NCI-H2171 treated with DMSO at 0.1 percent for 48 hours (cell line): Measurements from ENCODE around the gene TSPAN32.

Experiments used
- DNase-seq: peaks from one replicate; lab custom pipeline; 2025; lab: John Stamatoyannopoulos, UW

TSPAN32 gene

GRCh38 chr11:2289350-2289749 lies 12.5 kb upstream of the TSPAN32 start:
- DNase-seq, result no peak

DNA sequence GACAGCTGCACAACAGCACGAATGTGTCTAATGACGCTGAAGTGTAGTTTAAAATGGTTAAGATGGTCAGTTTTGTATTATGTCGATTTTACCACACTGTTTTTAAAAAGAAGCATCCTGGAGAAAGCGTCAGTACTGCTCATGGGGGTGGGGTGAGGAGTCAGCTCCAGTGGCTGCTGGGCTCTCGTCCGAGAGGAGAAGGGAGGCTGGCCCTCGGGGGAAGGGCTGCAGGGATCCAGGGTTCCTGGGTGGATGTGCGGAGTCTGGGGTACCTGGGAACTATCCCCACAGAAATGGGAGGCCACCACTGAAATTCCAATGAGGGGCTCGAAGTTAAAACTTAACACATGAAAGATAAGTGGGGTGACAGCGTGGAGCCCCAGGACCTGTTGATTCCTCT lies 12.0 kb upstream of the TSPAN32 start:
- no peak for DNase-seq

DNA sequence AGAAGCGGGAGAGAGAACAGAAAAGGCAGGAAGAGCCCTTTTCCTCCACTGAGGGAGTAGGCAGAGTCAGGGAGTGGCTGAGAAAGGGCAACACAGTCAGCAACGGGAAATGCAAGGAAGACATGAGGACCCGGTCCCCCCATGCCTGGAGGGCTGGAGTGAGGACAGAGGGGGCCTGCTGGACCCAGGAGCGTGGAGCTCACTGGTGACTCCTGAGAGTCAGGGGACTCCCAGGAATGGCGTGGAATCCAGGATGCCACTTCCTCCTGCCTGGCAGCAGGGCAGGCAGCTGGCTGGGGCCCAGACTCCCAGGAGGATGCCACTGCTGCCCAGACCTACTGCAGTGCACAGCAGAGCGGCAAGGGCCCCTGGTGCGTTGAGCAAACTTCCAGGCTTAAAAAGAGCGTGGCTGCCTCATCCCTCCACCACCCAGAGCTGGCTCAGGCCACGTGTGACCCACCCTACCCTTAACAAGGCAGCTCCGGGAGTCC lies 11.4 kb upstream of the TSPAN32 start:
- DNase-seq, result no peak

GRCh38 chr11:2293531-2293971 lies 8.3 kb upstream of the TSPAN32 start:
- DNase-seq, result no peak

- no peak for DNase-seq
These were observed 7.6 kb upstream of the TSPAN32 start for GRCh38 chr11:2293984-2294925.

GRCh38 chr11:2294926-2295290 lies 6.9 kb upstream of the TSPAN32 start:
- no peak for DNase-seq

GRCh38 chr11:2295971-2296912 lies 5.6 kb upstream of the TSPAN32 start:
- no peak for DNase-seq

DNA sequence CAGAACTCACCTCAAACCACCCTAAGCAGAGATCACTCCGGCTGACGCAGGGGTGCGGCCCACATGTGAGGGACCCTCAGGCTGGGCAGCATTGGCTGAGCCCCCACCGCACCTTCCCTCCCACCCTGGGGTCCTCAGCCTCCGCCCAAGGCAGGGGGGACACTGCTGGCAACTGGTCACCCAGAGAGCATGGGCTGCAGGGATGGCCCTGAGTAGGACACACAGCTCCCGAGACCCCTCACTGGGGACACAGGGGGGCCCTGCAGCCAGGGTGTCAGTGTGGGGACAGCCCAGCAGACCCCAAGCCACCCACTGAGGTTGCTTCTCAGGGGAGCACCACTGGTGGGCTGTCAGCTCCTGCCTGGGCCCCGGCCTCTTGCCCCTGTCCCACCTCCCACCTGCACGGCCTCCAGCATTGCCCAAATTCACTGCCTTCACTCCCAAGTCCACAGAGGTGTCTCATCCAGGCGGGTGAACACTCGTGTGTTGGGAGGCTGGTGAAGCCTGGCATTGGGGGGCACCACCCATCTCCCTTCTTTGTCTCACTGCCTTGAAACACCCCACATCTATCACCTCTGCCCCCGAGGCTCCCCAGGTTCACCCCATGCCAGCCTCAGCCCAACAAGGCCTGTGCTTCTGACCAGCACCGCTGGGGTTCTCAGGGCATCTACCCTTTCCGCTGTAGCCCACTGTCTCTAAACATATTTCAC lies 4.7 kb upstream of the TSPAN32 start:
- DNase-seq, result no peak

- DNase-seq, result no peak
These were observed 4.2 kb upstream of the TSPAN32 start for GRCh38 chr11:2297623-2298030.

DNA sequence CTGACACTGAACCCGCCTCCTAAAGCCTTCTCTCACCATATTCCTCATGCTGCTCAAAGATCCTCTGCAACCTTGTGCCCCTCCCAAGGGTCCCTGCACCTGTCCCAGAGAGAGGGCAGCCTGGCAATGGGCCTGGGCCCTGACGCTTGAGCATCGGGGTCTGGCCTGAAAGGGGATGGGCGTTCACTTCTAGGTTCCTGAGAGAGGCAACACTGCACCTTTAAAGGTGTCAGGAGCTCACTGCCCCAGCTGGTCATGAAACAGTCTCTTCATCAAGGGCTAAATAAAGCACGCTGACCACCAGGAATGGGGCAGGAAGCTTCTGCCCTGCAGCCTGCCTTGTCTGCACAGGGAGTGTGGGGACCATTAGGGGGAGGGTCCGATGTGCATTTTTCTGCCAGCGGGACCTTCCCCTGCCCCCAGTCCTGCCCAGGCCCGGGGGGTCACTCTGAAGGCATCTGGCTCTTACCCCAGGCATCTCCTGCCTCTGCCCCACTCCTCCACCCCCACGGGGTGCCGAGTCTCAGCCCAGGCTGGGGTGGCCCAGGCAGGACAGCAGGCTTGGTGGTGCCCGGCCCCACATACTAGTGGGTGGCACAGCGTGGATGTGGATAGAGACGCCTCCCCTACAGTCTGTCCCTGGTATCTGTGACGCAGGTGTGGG lies 3.5 kb upstream of the TSPAN32 start:
- no peak for DNase-seq

DNA sequence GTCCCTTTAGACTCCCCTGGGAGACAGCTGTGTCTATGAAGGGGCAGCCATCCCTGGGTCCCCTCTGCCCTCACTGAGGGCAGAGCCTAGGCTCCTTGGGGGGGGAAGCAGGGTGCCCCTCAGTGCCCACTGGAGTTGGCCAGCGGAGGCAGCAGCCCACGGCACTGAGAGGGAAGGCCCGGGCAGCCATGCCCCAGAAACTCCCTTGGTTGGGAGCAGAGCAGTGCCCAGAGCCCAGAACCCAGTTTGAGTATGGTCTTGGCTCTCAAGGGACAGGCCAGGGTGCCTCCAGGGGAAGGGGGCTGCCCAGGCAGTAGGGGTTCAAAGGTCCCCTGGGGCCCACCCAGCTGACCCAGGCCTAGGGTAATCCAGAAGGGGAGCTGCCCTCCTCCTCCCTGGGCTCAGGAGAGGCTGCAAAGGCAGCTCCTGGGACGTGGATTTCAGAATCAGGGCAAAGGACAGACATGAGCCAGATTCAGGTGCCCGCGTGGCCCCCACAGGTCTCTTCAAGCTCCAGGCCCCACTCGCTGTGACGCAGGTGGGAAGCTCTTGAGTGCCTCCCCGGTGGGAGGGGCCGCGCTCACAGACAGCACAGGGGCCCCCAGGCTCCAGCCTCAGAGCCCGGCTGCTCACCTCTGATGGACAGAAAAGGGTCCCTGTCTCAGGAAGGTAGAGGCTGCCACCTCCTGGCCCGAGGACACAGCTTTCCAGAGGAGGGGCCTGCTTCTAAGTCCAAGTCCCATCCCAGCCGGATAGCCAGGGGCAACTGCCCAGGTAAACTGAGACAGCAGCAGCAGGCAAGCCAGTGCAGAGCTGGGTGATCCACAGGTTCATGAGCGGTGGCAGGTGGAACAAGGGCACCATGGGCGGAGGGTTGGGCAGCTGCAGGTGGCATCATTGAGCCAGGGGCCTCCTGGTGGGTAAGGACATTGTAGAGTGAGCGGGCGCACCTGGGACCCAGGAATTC lies 2.7 kb upstream of the TSPAN32 start:
- DNase-seq, result no peak

DNA sequence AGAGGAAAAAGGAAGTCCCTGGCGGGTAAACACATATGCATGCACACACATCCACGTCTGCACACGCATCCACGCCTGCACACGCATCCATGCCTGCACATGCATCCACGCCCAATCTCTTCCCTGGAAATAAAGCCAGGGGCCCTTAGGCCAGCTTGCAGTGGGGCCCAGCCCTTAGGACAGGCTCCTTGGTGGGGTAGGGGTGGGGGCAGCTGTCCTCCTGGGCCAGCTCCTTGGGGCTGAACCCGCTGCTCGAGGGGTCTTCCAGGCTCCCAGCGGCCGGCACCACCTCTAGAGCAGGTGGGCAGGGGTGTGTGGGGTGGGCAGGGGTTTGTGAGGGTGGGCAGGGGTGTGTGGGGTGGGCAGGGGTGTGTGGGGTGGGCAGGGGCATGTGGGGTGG lies 2.0 kb upstream of the TSPAN32 start:
- DNase-seq, result no peak

DNA sequence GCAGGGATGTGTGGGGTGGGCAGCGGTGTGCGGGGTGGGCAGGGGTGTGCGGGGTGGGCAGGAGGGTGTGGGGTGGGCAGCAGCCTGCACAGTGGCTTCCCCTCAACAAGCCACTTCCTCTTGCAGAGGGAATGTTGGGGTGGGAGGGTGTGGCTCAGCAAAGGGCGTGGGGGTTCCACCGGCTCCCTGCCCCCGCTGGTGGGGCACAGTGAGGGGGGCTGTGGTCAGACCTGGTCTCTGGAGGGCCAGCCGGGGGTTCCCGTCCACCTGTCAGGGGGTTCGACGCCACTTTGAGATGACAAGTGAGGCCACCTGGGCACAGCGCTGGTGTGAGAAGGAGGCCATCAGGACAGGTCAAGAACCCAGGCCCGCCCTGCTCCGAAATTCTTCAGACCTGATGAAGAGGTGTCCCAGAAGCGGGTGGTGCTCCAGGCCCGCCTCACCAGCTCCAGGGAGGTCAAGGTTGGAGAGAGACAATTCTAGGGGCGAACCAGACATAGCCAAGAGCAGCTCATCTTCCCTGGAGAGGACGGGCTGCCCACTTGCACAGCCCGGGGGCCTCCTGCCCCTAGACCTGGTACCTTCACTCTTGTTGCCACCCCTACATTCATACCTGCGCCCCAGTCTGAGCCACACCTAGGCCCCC lies 1.4 kb upstream of the TSPAN32 start:
- DNase-seq, result no peak

GRCh38 chr11:2300936-2301630 lies 730 bp upstream of the TSPAN32 start:
- no peak for DNase-seq

DNA sequence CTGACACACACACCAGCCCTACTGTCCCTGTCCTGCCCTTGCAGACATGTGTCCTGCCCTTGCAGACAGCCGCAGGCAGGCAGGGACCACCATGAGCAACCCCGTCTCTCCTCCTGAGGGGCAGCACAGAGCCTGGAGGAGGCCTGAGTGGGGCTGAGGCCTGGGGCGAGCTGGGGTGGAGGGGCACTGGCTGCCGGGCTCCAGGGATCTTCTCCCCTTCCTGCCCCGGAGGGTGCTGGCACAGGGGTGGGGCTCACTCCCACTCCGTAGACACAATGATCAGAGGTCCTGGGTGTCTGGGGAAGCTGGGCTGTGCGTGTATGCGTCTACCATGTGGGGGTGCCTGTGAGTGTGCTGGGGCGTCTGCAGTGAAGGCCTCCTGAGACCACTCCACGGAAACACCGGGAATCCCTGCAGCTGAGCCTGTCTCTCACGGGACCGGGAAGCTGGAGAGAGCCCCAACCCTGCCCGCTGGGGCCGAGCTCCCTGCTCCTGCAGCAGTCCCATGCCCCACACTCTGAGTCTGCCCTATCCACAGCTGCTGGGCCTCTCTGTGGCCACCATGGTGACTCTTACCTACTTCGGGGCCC lies 588 bp downstream of the TSPAN32 start:
- no peak for DNase-seq

DNA sequence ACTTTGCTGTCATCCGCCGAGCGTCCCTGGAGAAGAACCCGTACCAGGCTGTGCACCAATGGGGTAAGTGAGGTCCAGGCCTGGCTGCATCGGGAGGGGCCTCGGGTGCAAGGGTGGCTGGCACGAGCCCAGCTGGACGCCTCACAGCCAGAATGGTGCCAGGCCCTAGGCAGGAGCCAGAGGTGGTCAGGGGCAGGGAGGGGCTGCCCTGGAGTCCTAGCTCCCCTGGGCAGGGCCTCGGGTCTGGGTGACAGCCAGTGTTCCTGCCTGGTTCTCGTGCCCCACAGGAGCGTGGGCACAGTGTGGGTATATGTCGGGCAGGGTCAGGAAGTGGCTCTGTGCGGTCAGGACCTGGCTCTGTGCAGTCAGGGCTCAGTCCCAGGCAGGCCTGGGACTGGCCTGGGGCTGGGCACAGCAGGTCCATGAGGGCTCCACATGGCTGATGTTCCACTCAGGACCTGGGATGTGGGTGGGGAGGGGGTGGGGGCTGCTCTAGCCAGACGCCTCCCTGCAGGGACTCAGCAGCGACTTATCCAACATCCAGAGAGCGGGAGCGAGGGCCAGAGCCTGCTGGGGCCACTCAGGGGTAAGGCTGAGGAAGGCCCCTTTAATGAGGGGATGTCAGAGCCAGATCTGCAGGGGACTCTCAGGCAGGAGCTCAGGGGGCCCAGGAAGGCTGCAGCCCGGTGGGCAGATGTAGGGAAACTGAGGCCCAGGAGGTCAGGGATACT lies 1.2 kb downstream of the TSPAN32 start:
- DNase-seq, result no peak

- DNase-seq, result no peak
These were observed 2.1 kb downstream of the TSPAN32 start for GRCh38 chr11:2303627-2304505.
